Liver (tissue), 3 donors: Measurements from ENCODE around the gene HNRNPA0.

Source experiments
- EGR1 ChIP-seq, 2 donors: IDR thresholded peaks; 2 replicates each; pipeline ENCODE4 v1.6.1; 2016 to 2018; ENCODE audit warnings: antibody characterized with exemption in 2 of 2, low read depth in 2 of 2
- GABPA ChIP-seq, 2 donors: IDR thresholded peaks in 1 of 2; conservative IDR thresholded peaks in 1 of 2; 2 replicates each; pipeline ENCODE4 v1.6.1; 2016; ENCODE audit warnings: antibody characterized with exemption in 2 of 2, mild to moderate bottlenecking in 1 of 2, moderate library complexity in 1 of 2
- HNF4G ChIP-seq: IDR thresholded peaks from 2 replicates; pipeline ENCODE4 v1.6.1; 2016; ENCODE audit warnings: antibody characterized with exemption
- RXRA ChIP-seq, 2 donors: IDR thresholded peaks; 2 replicates each; pipeline ENCODE4 v1.6.1; 2017 to 2018; ENCODE audit warnings: antibody characterized with exemption in 2 of 2, mild to moderate bottlenecking in 1 of 2
- YY1 ChIP-seq: IDR thresholded peaks from 2 replicates; pipeline ENCODE4 v1.6.1; 2016; ENCODE audit warnings: antibody characterized with exemption, mild to moderate bottlenecking
- TF ChIP-seq, protein P1 (sequence below): fragments of 150-350 bp; IDR thresholded peaks from 2 replicates; pipeline ENCODE4 v1.5.1; 2017; ENCODE audit warnings: improper control_type of control experiment, low read depth, low read length; ENCODE audit not compliant: missing input control
- donor health status: healthy.
- donor health status: healthy.

DNA sequence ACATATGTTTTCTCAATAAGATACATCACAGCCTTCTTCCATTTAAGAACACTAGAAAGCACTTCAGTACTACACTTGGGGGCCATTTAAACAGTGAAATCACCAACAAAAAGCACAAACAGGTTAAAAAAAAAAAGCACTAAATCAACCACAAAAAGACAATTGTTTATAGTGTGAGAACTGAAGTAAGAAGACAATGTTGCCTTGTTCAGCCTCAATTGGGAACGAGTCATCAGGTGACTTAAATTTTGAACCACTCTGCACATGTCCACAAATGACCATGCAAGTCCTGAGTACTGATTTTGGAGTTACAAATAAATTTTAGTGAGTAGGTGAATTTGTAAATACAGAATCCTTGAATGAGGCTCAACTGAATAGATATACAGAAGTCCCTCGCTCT lies 37.2 kb upstream of the HNRNPA0 start:
- no peak for TF ChIP-seq RXRA (IDR thresholded peaks at IDR 0.05)
- TF ChIP-seq YY1: no peak
- TF ChIP-seq, protein P1, sequence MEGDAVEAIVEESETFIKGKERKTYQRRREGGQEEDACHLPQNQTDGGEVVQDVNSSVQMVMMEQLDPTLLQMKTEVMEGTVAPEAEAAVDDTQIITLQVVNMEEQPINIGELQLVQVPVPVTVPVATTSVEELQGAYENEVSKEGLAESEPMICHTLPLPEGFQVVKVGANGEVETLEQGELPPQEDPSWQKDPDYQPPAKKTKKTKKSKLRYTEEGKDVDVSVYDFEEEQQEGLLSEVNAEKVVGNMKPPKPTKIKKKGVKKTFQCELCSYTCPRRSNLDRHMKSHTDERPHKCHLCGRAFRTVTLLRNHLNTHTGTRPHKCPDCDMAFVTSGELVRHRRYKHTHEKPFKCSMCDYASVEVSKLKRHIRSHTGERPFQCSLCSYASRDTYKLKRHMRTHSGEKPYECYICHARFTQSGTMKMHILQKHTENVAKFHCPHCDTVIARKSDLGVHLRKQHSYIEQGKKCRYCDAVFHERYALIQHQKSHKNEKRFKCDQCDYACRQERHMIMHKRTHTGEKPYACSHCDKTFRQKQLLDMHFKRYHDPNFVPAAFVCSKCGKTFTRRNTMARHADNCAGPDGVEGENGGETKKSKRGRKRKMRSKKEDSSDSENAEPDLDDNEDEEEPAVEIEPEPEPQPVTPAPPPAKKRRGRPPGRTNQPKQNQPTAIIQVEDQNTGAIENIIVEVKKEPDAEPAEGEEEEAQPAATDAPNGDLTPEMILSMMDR: no peak
- TF ChIP-seq HNF4G: no peak
- no peak for TF ChIP-seq GABPA (IDR thresholded peaks at IDR 0.05 in 1 of 2, conservative IDR thresholded peaks at IDR 0.05 in 1 of 2)
- no peak for TF ChIP-seq EGR1 (IDR thresholded peaks at IDR 0.05; ENCODE audit: low read depth in 2 of 2)
